ENCODE measurements around the gene TMEM150B.

- no peak for TF ChIP-seq EZH2 (IDR thresholded peaks at IDR 0.05)
- no peak for TF ChIP-seq CTCF (IDR thresholded peaks at IDR 0.05)
- TF ChIP-seq EZH2phosphoT487 (IDR thresholded peaks at IDR 0.05): no peak
Measured at GRCh38 chr19:55302318-55302703, 22.8 kb downstream of the TMEM150B start.
